Measurements from ENCODE around the gene JMJD8. TPM values are rescaled to one million over a fixed set of nuclear protein-coding genes. Genes with fewer than 3 reads are reported as not detected.
A peak's percentile ranks its signal among the peaks of the same experiment; 100 is the strongest.

The JMJD8 gene
- total and polyA plus RNA-seq, 9 of the 15 experiments (the other 6 are each of a cell fraction or from before 2014, with no cell fraction given) = 1.2 to 50.6 (median 29.3) TPM

DNA sequence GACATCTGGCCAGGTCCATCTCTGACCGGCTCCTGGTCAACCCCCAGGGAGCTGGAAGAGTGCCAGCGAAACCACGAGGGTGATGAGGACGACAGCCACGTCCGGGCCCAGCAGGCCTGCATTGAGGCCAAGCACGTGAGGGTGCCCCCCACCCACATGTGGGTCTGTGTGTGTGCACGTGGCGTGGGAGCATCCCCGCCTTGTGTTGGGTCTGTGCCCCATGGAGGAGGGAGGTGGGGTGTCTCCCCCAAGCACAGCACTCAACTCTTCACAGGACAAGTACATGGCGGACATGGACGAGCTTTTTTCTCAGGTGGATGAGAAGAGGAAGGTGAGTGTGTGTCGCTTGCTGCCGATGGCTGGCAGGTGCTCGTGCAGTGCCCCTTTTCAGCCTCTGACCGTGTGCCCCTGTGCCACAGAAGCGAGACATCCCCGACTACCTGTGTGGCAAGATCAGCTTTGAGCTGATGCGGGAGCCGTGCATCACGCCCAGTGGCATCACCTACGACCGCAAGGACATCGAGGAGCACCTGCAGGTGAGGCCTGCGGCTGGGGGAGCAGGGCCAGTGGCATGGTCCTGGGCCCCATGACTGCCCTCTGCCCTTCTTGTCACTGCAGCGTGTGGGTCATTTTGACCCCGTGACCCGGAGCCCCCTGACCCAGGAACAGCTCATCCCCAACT is 2.2 kb downstream of the JMJD8 start (continued):
- TF ChIP-seq MYC (IDR thresholded peaks at IDR 0.05; ENCODE audit: low read depth, low read length) (peak; percentile 90), MYC (CRISPR knock-in tag; IDR thresholded peaks at IDR 0.05; ENCODE audit: borderline replicate concordance, low read depth) (no peak), BRD4 (IDR thresholded peaks at IDR 0.05) (no peak), ZNF224 (CRISPR knock-in tag; IDR thresholded peaks at IDR 0.05) (no peak), POLR2G (IDR thresholded peaks at IDR 0.05; ENCODE audit: low read depth, low read length) (peak; percentile 10; the same call in 1 of the 2 replicates), ARID2 (IDR thresholded peaks at IDR 0.05) (no peak)
- TF ChIP-seq, protein P1, sequence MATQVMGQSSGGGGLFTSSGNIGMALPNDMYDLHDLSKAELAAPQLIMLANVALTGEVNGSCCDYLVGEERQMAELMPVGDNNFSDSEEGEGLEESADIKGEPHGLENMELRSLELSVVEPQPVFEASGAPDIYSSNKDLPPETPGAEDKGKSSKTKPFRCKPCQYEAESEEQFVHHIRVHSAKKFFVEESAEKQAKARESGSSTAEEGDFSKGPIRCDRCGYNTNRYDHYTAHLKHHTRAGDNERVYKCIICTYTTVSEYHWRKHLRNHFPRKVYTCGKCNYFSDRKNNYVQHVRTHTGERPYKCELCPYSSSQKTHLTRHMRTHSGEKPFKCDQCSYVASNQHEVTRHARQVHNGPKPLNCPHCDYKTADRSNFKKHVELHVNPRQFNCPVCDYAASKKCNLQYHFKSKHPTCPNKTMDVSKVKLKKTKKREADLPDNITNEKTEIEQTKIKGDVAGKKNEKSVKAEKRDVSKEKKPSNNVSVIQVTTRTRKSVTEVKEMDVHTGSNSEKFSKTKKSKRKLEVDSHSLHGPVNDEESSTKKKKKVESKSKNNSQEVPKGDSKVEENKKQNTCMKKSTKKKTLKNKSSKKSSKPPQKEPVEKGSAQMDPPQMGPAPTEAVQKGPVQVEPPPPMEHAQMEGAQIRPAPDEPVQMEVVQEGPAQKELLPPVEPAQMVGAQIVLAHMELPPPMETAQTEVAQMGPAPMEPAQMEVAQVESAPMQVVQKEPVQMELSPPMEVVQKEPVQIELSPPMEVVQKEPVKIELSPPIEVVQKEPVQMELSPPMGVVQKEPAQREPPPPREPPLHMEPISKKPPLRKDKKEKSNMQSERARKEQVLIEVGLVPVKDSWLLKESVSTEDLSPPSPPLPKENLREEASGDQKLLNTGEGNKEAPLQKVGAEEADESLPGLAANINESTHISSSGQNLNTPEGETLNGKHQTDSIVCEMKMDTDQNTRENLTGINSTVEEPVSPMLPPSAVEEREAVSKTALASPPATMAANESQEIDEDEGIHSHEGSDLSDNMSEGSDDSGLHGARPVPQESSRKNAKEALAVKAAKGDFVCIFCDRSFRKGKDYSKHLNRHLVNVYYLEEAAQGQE (IDR thresholded peaks at IDR 0.05; ENCODE audit: borderline replicate concordance) = peak; percentile 19; the same call in 1 of the 2 replicates
- TF ChIP-seq, protein P1 (CRISPR knock-in tag; IDR thresholded peaks at IDR 0.05; ENCODE audit: low read depth) = no peak
- TF ChIP-seq, protein P2, sequence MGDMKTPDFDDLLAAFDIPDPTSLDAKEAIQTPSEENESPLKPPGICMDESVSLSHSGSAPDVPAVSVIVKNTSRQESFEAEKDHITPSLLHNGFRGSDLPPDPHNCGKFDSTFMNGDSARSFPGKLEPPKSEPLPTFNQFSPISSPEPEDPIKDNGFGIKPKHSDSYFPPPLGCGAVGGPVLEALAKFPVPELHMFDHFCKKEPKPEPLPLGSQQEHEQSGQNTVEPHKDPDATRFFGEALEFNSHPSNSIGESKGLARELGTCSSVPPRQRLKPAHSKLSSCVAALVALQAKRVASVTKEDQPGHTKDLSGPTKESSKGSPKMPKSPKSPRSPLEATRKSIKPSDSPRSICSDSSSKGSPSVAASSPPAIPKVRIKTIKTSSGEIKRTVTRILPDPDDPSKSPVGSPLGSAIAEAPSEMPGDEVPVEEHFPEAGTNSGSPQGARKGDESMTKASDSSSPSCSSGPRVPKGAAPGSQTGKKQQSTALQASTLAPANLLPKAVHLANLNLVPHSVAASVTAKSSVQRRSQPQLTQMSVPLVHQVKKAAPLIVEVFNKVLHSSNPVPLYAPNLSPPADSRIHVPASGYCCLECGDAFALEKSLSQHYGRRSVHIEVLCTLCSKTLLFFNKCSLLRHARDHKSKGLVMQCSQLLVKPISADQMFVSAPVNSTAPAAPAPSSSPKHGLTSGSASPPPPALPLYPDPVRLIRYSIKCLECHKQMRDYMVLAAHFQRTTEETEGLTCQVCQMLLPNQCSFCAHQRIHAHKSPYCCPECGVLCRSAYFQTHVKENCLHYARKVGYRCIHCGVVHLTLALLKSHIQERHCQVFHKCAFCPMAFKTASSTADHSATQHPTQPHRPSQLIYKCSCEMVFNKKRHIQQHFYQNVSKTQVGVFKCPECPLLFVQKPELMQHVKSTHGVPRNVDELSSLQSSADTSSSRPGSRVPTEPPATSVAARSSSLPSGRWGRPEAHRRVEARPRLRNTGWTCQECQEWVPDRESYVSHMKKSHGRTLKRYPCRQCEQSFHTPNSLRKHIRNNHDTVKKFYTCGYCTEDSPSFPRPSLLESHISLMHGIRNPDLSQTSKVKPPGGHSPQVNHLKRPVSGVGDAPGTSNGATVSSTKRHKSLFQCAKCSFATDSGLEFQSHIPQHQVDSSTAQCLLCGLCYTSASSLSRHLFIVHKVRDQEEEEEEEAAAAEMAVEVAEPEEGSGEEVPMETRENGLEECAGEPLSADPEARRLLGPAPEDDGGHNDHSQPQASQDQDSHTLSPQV (IDR thresholded peaks at IDR 0.05) = peak; percentile 77
- TF ChIP-seq, protein P3, sequence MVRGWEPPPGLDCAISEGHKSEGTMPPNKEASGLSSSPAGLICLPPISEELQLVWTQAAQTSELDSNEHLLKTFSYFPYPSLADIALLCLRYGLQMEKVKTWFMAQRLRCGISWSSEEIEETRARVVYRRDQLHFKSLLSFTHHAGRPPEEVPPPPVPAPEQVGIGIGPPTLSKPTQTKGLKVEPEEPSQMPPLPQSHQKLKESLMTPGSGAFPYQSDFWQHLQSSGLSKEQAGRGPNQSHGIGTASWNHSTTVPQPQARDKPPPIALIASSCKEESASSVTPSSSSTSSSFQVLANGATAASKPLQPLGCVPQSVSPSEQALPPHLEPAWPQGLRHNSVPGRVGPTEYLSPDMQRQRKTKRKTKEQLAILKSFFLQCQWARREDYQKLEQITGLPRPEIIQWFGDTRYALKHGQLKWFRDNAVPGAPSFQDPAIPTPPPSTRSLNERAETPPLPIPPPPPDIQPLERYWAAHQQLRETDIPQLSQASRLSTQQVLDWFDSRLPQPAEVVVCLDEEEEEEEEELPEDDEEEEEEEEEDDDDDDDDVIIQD (CRISPR knock-in tag; IDR thresholded peaks at IDR 0.05) = no peak
- TF ChIP-seq, protein P4, sequence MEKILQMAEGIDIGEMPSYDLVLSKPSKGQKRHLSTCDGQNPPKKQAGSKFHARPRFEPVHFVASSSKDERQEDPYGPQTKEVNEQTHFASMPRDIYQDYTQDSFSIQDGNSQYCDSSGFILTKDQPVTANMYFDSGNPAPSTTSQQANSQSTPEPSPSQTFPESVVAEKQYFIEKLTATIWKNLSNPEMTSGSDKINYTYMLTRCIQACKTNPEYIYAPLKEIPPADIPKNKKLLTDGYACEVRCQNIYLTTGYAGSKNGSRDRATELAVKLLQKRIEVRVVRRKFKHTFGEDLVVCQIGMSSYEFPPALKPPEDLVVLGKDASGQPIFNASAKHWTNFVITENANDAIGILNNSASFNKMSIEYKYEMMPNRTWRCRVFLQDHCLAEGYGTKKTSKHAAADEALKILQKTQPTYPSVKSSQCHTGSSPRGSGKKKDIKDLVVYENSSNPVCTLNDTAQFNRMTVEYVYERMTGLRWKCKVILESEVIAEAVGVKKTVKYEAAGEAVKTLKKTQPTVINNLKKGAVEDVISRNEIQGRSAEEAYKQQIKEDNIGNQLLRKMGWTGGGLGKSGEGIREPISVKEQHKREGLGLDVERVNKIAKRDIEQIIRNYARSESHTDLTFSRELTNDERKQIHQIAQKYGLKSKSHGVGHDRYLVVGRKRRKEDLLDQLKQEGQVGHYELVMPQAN (IDR thresholded peaks at IDR 0.05; ENCODE audit: borderline replicate concordance) = peak; percentile 61; the same call in 1 of the 2 replicates

Data from K562 (cell line).